Esophagus muscularis mucosa (tissue), 3 donors: ENCODE data around the gene DDX41.

ENCODE experiments used
- CTCF ChIP-seq, 3 experiments: fragments of 200-600 bp in 2 of 3; fragments of 450-650 bp in 1 of 3; sonication (generic) in 2 of 3; IDR thresholded peaks; one replicate each; pipeline ENCODE4 v1.5.1; 2017 to 2019; ENCODE audit warnings: antibody characterized with exemption in 3 of 3, mild to moderate bottlenecking in 2 of 3, moderate library complexity in 1 of 3
- POLR2A ChIP-seq: fragments of 450-650 bp; IDR thresholded peaks from one replicate; pipeline ENCODE4 v1.6.1; 2017; ENCODE audit warnings: antibody characterized with exemption, moderate library complexity, mild to moderate bottlenecking, low read depth

- TF ChIP-seq CTCF (IDR thresholded peaks at IDR 0.05) (no peak), POLR2A (no peak)
Observed at GRCh38 chr5:177513500-177513899, 3.3 kb downstream of the DDX41 start.
